ENCODE results near the gene PTTG1IP.
A peak's percentile ranks its signal among the peaks of the same experiment; 100 is the strongest.

GRCh38 chr21:44800971-44801467 lies 72.5 kb downstream of the PTTG1IP start:
- peak; percentile 30; the same call in 1 of the 2 replicates for TF ChIP-seq CTCF (conservative IDR thresholded peaks at IDR 0.05; ENCODE audit: low read depth, low read length)
- no peak for TF ChIP-seq CEBPB (IDR thresholded peaks at IDR 0.05; ENCODE audit: low read depth, low read length)
- TF ChIP-seq USF2 (IDR thresholded peaks at IDR 0.05; ENCODE audit: low read depth, low read length), result no peak
- TF ChIP-seq POLR2A (IDR thresholded peaks at IDR 0.05; ENCODE audit: low read depth, low read length), result no peak

Measured in IMR-90 (cell line).